Gastroesophageal sphincter (tissue), 3 donors: ENCODE data around the gene KMT2D.

ENCODE experiments used
- EP300 ChIP-seq: sonication (generic); formaldehyde crosslinking; IDR thresholded peaks from one replicate; pipeline ENCODE4 v1.6.1; 2017; ENCODE audit warnings: antibody characterized with exemption, mild to moderate bottlenecking
- POLR2A ChIP-seq, 2 donors: fragments of 450-650 bp; IDR thresholded peaks; one replicate each; pipeline ENCODE4 v1.6.1; 2017; ENCODE audit warnings: antibody characterized with exemption in 2 of 2, mild to moderate bottlenecking in 2 of 2, moderate library complexity in 1 of 2
- POLR2AphosphoS5 ChIP-seq: sonication (generic); formaldehyde crosslinking; IDR thresholded peaks from one replicate; pipeline ENCODE4 v1.6.1; 2017; ENCODE audit warnings: antibody characterized with exemption
- TF ChIP-seq, protein P1 (sequence below), 4 experiments: fragments of 200-600 bp in 2 of 4; fragments of 450-650 bp in 2 of 4; sonication (generic) in 1 of 4; IDR thresholded peaks; one replicate each; pipeline ENCODE4 v1.5.1; 2017 to 2019; ENCODE audit warnings: antibody characterized with exemption in 4 of 4, mild to moderate bottlenecking in 2 of 4, moderate library complexity in 2 of 4

DNA sequence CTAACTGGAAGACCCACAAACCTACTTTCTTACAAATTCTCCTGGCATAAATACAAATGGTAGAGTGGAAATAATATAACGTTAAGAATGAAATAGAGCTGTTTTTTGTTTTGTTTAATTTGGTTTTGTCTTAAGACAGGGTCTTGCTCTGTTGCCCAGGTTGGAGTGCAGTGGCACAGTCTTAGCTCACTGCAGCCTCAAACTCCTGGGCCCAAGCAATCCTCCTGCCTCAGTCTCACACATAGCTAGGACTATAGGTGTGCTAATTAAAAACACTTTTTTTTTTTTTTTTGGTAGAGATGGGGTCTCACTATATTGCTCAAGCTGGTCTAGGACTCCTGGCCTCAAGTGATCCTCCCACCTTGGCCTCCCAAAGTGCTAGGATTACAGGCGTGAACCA lies 38.1 kb upstream of the KMT2D start:
- TF ChIP-seq, protein P1, sequence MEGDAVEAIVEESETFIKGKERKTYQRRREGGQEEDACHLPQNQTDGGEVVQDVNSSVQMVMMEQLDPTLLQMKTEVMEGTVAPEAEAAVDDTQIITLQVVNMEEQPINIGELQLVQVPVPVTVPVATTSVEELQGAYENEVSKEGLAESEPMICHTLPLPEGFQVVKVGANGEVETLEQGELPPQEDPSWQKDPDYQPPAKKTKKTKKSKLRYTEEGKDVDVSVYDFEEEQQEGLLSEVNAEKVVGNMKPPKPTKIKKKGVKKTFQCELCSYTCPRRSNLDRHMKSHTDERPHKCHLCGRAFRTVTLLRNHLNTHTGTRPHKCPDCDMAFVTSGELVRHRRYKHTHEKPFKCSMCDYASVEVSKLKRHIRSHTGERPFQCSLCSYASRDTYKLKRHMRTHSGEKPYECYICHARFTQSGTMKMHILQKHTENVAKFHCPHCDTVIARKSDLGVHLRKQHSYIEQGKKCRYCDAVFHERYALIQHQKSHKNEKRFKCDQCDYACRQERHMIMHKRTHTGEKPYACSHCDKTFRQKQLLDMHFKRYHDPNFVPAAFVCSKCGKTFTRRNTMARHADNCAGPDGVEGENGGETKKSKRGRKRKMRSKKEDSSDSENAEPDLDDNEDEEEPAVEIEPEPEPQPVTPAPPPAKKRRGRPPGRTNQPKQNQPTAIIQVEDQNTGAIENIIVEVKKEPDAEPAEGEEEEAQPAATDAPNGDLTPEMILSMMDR (IDR thresholded peaks at IDR 0.05): no peak
- TF ChIP-seq POLR2A (IDR thresholded peaks at IDR 0.05): no peak
- no peak for TF ChIP-seq POLR2AphosphoS5
- no peak for TF ChIP-seq EP300
